Body of pancreas (tissue), 4 donors: ENCODE data around the gene ARHGAP22. TPM values are rescaled to one million over a fixed set of nuclear protein-coding genes. Genes with fewer than 3 reads are reported as not detected.

Source experiments
- ATAC-seq: fragments of 150-250 bp; one replicate; pipeline ENCODE4 v1.9.1; 2016
- DNase-seq, 4 donors: peaks; one replicate each; pipeline ENCODE4 v3.0.0-alpha.2; 2019
- H3K27ac ChIP-seq, 4 donors: fragments of 200-600 bp; sonication (generic); 1 replicate in 3 of 4; 2 replicates in 1 of 4; pipeline versions ENCODE4 v1.5.1 to v1.6.1; 2016 to 2019; ENCODE audit warnings: mild to moderate bottlenecking in 1 of 4, mixed read lengths in 1 of 4, moderate library complexity in 1 of 4
- H3K27me3 ChIP-seq, 2 donors: fragments of 200-600 bp; sonication (generic); one replicate each; pipeline ENCODE4 v1.6.0; 2016; ENCODE audit warnings: mild to moderate bottlenecking in 1 of 2
- H3K36me3 ChIP-seq, 2 donors: fragments of 200-600 bp; sonication (generic); replicated peaks in 1 of 2; 2 replicates each; pipeline ENCODE4 v1.5.1; 2016; ENCODE audit warnings: low read depth in 2 of 2; ENCODE audit not compliant: insufficient read depth in 1 of 2
- H3K4me1 ChIP-seq: fragments of 200-600 bp; sonication (generic); one replicate; pipeline ENCODE4 v1.6.0; 2016
- H3K4me3 ChIP-seq, 2 donors: fragments of 200-600 bp; sonication (generic); 1 replicate in 1 of 2; 2 replicates in 1 of 2; pipeline ENCODE4 v1.5.1; 2016 to 2019
- H3K9me3 ChIP-seq, 3 donors: fragments of 200-600 bp; sonication (generic); 1 replicate in 2 of 3; 2 replicates in 1 of 3; pipeline ENCODE4 v1.5.1; 2016
- CTCF ChIP-seq, 7 experiments: fragments of 450-650 bp in 4 of 7; fragments of 200-600 bp in 3 of 7; sonication (generic) in 3 of 7; IDR thresholded peaks; one replicate each; pipeline ENCODE4 v1.5.1; 2016 to 2019; ENCODE audit warnings: antibody characterized with exemption in 7 of 7
- POLR2A ChIP-seq, 3 donors: fragments of 450-650 bp; IDR thresholded peaks; one replicate each; pipeline ENCODE4 v1.6.1; 2016; ENCODE audit warnings: antibody characterized with exemption in 3 of 3, mild to moderate bottlenecking in 2 of 3
- WGBS, 2 donors: methylation state at CpG; one replicate each; pipeline ENCODE4 v1.1.5; 2017; 5-methylcytosine and 5-hydroxymethylcytosine counted together
- intact Hi-C: fragments of 100-400 bp; cut with DNase I; formaldehyde crosslinking; loops from one replicate; pipeline ENCODE4 v1.15.1; 2023
- small RNA-seq: library from RNA; depleted of rRNA; stranded (forward); fragments of <200 nt; gene quantifications from one replicate; pipeline ENCODE3, GENCODE V24; 2016
- total RNA-seq, 2 donors: library from RNA; depleted of rRNA; stranded (reverse); fragments of >200 nt; gene quantifications; one replicate each; pipeline ENCODE4 v1.1.0, GENCODE V29; 2016

The ARHGAP22 gene
- total RNA-seq, 2 donors from 2014 or later = 1.6 to 4.6 TPM

DNA sequence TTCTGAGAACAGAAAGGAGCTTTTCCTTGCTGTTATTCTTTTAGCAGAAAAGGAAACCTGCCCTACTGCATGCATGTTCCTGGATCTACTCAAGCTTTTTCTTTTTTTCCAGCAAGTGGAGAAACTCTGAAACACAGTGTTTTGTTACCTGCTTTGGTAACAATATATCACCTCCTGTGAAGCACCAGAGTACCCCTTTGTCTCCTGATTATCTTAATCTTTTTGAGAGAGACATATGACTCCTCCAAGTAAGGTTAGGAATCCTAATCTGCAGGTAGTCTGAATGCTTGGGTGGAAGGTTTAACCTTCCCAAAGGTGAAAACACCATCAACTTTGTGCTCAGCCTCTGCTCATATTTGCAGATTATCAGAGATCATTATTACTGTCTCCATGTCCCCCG lies 205.3 kb downstream of the ARHGAP22 start:
- H3K4me3 ChIP-seq = no peak overlapping the region
- no peak for DNase-seq
- no peaks in the 10 kb centered on the region for H3K9me3 ChIP-seq
- no peak for ATAC-seq
- 80 to 86% methylated on average over 1 of the region's 1 CpG for WGBS, 2 donors
- no peak overlapping the region for H3K27ac ChIP-seq
- no peak for TF ChIP-seq POLR2A (IDR thresholded peaks at IDR 0.05)
- no peak for TF ChIP-seq CTCF (IDR thresholded peaks at IDR 0.05)
- intact Hi-C loops = no loop called here
- no peaks in the 10 kb centered on the region for H3K36me3 ChIP-seq
- no peaks in the 10 kb centered on the region for H3K27me3 ChIP-seq
- H3K4me1 ChIP-seq = peaks cover 20% of the 10 kb centered on the region

DNA sequence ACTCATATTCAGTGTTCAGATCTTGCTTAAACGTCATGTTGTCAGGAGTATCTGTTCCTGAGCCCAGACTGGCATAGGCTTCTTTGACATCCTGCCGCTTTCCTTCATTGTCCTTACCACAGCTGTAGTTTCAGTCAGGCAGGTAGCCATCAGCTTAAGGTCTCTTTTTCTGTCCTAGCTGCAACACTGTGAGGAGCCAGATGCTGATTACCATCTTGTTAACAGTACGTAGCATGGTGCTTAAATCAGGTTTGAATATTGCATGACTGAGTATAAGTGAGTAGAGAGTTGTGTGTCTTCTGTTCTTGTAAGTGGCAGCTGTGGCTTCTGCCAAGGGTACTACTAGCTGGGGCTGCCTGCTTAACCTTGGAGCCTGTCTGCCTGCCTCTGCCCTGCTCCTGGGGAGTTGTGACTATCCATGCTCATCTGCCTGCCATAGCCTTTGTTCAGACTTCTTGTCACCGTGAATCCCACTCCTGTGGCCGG lies 205.8 kb downstream of the ARHGAP22 start:
- no peak for DNase-seq
- Histone ChIP-seq H3K4me1 (peaks cover 20% of the 10 kb centered on the region), H3K4me3 (no peak overlapping the region), H3K27me3 (no peaks in the 10 kb centered on the region), H3K9me3 (no peaks in the 10 kb centered on the region), H3K27ac (no peak overlapping the region), H3K36me3 (no peaks in the 10 kb centered on the region)
- TF ChIP-seq CTCF (IDR thresholded peaks at IDR 0.05) (no peak), POLR2A (IDR thresholded peaks at IDR 0.05) (no peak)
- intact Hi-C loops = no loop called here
- 80 to 85% methylated on average over 5 of the region's 5 CpGs for WGBS, 2 donors
- no peak for ATAC-seq

- peaks cover 20% of the 10 kb centered on the region for H3K4me1 ChIP-seq
- H3K27ac ChIP-seq = no peak overlapping the region
- no peak for TF ChIP-seq CTCF (IDR thresholded peaks at IDR 0.05)
- TF ChIP-seq POLR2A (IDR thresholded peaks at IDR 0.05) = no peak
- H3K4me3 ChIP-seq = no peak overlapping the region
- intact Hi-C loops = no loop called here
- no peaks in the 10 kb centered on the region for H3K9me3 ChIP-seq
- DNase-seq (no peak), ATAC-seq (no peak)
- H3K27me3 ChIP-seq = no peaks in the 10 kb centered on the region
- H3K36me3 ChIP-seq = no peaks in the 10 kb centered on the region
- WGBS, 2 donors = 81 to 84% methylated on average over 4 of the region's 4 CpGs
Observed at GRCh38 chr10:48398261-48398660, 206.6 kb downstream of the ARHGAP22 start.

Small RNA genes lying within 50 kb of the gene (small RNA-seq; reads per million reads assigned to genes)
- not detected for gene AC016397.1

Other genes starting within 250 kb of the ARHGAP22 start
- 1 to 10 TPM in 1 of 2 donors, under 1 TPM in 1; 0.66 to 2.3 TPM for gene WDFY4, start 79.8 kb upstream of the ARHGAP22 start, total RNA-seq